ENCODE measurements around the gene UBE2O.

Gene UBE2O

GRCh38 chr17:76441686-76442340 is 11.1 kb downstream of the UBE2O start:
- no peak for DNase-seq (ENCODE audit: low read depth in 2 of 2, low spot score in 1 of 2)

GRCh38 chr17:76440751-76441362 is 12.1 kb downstream of the UBE2O start:
- no peak for DNase-seq (ENCODE audit: low read depth in 2 of 2, low spot score in 1 of 2)

GRCh38 chr17:76439314-76439928 is 13.5 kb downstream of the UBE2O start:
- no peak for DNase-seq (ENCODE audit: low read depth in 2 of 2, low spot score in 1 of 2)

- no peak for DNase-seq (ENCODE audit: low read depth in 2 of 2, low spot score in 1 of 2)
Measured at GRCh38 chr17:76438906-76439305, 14.0 kb downstream of the UBE2O start.

- no peak for DNase-seq (ENCODE audit: low read depth in 2 of 2, low spot score in 1 of 2)
Measured at GRCh38 chr17:76437467-76438402, 15.2 kb downstream of the UBE2O start.

- DNase-seq (ENCODE audit: low read depth in 2 of 2, low spot score in 1 of 2) = no peak
Measured at GRCh38 chr17:76435751-76436150, 17.2 kb downstream of the UBE2O start.

GRCh38 chr17:76434870-76435269 is 18.1 kb downstream of the UBE2O start:
- DNase-seq (ENCODE audit: low read depth in 2 of 2, low spot score in 1 of 2) = no peak

GRCh38 chr17:76433693-76434092 is 19.3 kb downstream of the UBE2O start:
- no peak for DNase-seq (ENCODE audit: low read depth in 2 of 2, low spot score in 1 of 2)

GRCh38 chr17:76432712-76433336 is 20.1 kb downstream of the UBE2O start:
- DNase-seq (ENCODE audit: low read depth in 2 of 2, low spot score in 1 of 2) = no peak

- DNase-seq (ENCODE audit: low read depth in 2 of 2, low spot score in 1 of 2) = no peak
Measured at GRCh38 chr17:76432004-76432403, 20.9 kb downstream of the UBE2O start.

- no peak for DNase-seq (ENCODE audit: low read depth in 2 of 2, low spot score in 1 of 2)
Measured at GRCh38 chr17:76431509-76431908, 21.4 kb downstream of the UBE2O start.

- no peak for DNase-seq (ENCODE audit: low read depth in 2 of 2, low spot score in 1 of 2)
Measured at GRCh38 chr17:76428511-76428910, 24.4 kb downstream of the UBE2O start.

GRCh38 chr17:76427501-76428231 is 25.3 kb downstream of the UBE2O start:
- no peak for DNase-seq (ENCODE audit: low read depth in 2 of 2, low spot score in 1 of 2)

GRCh38 chr17:76426853-76427252 is 26.1 kb downstream of the UBE2O start:
- DNase-seq (ENCODE audit: low read depth in 2 of 2, low spot score in 1 of 2) = no peak

- no peak for DNase-seq (ENCODE audit: low read depth in 2 of 2, low spot score in 1 of 2)
Measured at GRCh38 chr17:76422860-76423259, 30.1 kb downstream of the UBE2O start.

GRCh38 chr17:76422406-76422805 is 30.5 kb downstream of the UBE2O start:
- DNase-seq (ENCODE audit: low read depth in 2 of 2, low spot score in 1 of 2) = no peak

GRCh38 chr17:76421044-76421407 is 31.9 kb downstream of the UBE2O start:
- DNase-seq (ENCODE audit: low read depth in 2 of 2, low spot score in 1 of 2) = no peak

GRCh38 chr17:76420356-76421043 is 32.5 kb downstream of the UBE2O start:
- DNase-seq (ENCODE audit: low read depth in 2 of 2, low spot score in 1 of 2) = no peak

GRCh38 chr17:76419576-76420260 is 33.2 kb downstream of the UBE2O start:
- no peak for DNase-seq (ENCODE audit: low read depth in 2 of 2, low spot score in 1 of 2)
